ENCODE measurements around the gene STRIP1. TPM values are rescaled to one million over a fixed set of nuclear protein-coding genes. Genes with fewer than 3 reads are reported as not detected.

The STRIP1 gene, protein sequence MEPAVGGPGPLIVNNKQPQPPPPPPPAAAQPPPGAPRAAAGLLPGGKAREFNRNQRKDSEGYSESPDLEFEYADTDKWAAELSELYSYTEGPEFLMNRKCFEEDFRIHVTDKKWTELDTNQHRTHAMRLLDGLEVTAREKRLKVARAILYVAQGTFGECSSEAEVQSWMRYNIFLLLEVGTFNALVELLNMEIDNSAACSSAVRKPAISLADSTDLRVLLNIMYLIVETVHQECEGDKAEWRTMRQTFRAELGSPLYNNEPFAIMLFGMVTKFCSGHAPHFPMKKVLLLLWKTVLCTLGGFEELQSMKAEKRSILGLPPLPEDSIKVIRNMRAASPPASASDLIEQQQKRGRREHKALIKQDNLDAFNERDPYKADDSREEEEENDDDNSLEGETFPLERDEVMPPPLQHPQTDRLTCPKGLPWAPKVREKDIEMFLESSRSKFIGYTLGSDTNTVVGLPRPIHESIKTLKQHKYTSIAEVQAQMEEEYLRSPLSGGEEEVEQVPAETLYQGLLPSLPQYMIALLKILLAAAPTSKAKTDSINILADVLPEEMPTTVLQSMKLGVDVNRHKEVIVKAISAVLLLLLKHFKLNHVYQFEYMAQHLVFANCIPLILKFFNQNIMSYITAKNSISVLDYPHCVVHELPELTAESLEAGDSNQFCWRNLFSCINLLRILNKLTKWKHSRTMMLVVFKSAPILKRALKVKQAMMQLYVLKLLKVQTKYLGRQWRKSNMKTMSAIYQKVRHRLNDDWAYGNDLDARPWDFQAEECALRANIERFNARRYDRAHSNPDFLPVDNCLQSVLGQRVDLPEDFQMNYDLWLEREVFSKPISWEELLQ
- total RNA-seq: 70.9 and 78.3 TPM in 2 replicates
- 40.2 and 57.8 TPM in 2 replicates for polyA plus RNA-seq

DNA sequence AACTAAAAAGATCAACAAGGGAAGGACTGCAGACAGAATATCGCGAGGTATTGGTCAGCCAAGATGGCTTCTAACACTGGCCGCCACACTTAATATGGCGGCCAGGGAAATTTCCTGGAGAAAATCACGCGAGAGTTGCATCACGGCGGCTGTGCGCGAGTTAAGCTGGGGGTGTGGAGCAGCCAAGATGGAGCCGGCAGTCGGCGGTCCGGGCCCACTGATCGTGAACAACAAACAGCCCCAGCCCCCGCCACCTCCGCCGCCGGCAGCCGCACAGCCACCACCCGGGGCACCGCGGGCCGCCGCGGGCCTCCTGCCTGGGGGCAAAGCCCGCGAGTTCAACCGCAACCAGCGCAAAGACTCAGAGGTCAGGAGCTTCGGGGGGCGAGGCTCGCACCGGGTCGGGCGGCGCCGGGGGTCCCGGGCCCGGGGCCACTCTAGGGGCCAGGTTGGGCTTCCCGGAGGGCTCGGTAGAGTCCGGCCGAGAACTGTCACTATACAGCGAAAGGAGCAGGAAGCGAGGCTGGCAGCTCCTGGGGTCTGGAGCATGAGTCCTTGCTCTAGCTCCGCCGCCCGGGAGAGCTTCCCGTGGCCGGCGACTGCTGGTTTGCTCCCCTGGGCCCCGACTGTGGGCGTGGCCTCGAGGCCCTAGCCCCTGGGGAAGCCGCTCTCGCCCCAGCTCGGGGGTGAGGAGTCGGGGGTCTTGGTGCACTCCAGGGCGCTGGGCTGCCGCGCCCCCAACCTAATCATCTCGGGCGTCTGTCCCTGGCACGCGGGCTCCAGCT, at the start of gene STRIP1:
Gene STRIP1 (plus strand): TSS at position 174 of the 785 bp plus-strand sequence. CDS start 14 bp downstream, at position 188.
- DNase-seq (ENCODE audit: low read depth in 1 of 2, low spot score in 1 of 2): peak; percentile 95 to 98
- Histone ChIP-seq H3K27ac (peak within 1 kb of the TSS; percentile 96), H3K9me3 (ENCODE audit: low read depth) (no peaks in the 10 kb centered on the region), H3K36me3 (peaks cover 15% of the 10 kb centered on the region), H3K4me1 (ENCODE audit: low read depth) (peaks cover 8% of the 10 kb centered on the region), H3K4me3 (peak within 1 kb of the TSS; percentile 98), H3K27me3 (no peaks in the 10 kb centered on the region)
- TF ChIP-seq, protein P1, sequence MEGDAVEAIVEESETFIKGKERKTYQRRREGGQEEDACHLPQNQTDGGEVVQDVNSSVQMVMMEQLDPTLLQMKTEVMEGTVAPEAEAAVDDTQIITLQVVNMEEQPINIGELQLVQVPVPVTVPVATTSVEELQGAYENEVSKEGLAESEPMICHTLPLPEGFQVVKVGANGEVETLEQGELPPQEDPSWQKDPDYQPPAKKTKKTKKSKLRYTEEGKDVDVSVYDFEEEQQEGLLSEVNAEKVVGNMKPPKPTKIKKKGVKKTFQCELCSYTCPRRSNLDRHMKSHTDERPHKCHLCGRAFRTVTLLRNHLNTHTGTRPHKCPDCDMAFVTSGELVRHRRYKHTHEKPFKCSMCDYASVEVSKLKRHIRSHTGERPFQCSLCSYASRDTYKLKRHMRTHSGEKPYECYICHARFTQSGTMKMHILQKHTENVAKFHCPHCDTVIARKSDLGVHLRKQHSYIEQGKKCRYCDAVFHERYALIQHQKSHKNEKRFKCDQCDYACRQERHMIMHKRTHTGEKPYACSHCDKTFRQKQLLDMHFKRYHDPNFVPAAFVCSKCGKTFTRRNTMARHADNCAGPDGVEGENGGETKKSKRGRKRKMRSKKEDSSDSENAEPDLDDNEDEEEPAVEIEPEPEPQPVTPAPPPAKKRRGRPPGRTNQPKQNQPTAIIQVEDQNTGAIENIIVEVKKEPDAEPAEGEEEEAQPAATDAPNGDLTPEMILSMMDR (IDR thresholded peaks at IDR 0.05; ENCODE audit: low read depth, low read length): no peak

- TF ChIP-seq, protein P1 (IDR thresholded peaks at IDR 0.05; ENCODE audit: low read depth, low read length): no peak
- Histone ChIP-seq H3K27ac (peak overlapping the region; percentile 99), H3K27me3 (no peaks in the 10 kb centered on the region), H3K9me3 (ENCODE audit: low read depth) (no peaks in the 10 kb centered on the region), H3K4me1 (ENCODE audit: low read depth) (peaks cover 31% of the 10 kb centered on the region), H3K36me3 (peaks cover 9% of the 10 kb centered on the region), H3K4me3 (peak overlapping the region; percentile 85)
- peak in 1 of 2 donors; percentile 27 for DNase-seq (ENCODE audit: low read depth in 1 of 2, low spot score in 1 of 2)
These were observed 49.0 kb upstream of the STRIP1 start for GRCh38 chr1:109985247-109986053.

DNA sequence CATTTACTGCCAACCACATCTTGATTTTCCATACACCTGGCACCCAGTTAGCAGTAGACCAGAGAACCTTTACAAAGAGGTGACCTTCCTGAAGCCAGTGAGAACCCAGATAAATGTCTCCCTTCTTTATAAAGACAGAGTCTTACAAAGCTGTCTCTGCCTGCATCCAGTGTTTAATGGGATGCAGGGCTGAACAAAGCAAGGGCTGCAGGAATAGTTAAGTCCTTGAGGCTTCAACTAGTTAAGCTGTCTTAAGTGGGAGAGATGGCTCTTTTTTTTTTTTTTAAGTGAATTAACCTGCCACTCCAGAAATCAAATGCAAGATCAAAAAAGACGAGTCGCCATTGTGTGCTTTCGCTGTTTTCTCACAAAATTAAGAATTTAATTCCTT, 48.4 kb upstream of the STRIP1 start:
- Histone ChIP-seq H3K4me1 (ENCODE audit: low read depth) (peaks cover 31% of the 10 kb centered on the region), H3K9me3 (ENCODE audit: low read depth) (no peaks in the 10 kb centered on the region), H3K4me3 (peak overlapping the region; percentile 85), H3K36me3 (peaks cover 9% of the 10 kb centered on the region), H3K27ac (peak overlapping the region; percentile 99), H3K27me3 (no peaks in the 10 kb centered on the region)
- TF ChIP-seq, protein P1 (IDR thresholded peaks at IDR 0.05; ENCODE audit: low read depth, low read length): no peak
- DNase-seq (ENCODE audit: low read depth in 1 of 2, low spot score in 1 of 2): no peak

DNA sequence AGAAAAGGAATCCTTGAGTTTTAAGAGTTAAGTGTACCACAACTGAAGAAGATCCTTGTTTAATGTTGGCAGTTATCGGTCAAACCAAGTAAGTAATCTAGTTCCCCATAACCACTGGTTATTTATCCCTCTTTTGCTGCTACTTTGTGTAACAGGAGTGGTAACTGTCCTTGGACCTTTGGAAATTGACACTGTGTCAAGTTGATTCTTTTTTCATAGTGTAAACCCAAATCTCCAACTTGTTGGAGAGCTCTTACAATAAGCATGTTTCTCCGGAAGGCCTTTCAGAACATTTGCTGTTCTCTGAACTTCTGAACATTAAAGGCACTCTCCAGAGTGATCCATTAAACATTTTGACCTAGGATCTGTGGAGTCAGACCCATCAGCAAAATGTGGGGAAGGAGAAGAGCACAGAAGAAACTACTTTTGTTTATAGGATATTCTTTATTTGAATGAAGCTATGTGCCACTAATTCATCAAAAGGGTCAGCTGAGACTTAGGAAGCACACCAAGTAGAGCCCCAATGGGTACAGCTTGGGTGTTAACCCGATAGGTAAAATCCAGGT, 46.0 kb upstream of the STRIP1 start:
- Histone ChIP-seq H3K4me1 (ENCODE audit: low read depth) (peaks cover 31% of the 10 kb centered on the region), H3K27ac (no peak overlapping the region), H3K27me3 (no peaks in the 10 kb centered on the region), H3K9me3 (ENCODE audit: low read depth) (no peaks in the 10 kb centered on the region), H3K36me3 (peaks cover 9% of the 10 kb centered on the region), H3K4me3 (no peak overlapping the region)
- DNase-seq (ENCODE audit: low read depth in 1 of 2, low spot score in 1 of 2): no peak
- TF ChIP-seq, protein P1 (IDR thresholded peaks at IDR 0.05; ENCODE audit: low read depth, low read length): no peak

All from cardiac muscle cell (in vitro differentiated cells and primary cell).